Measurements from ENCODE around the gene MRPL21. TPM values are rescaled to one million over a fixed set of nuclear protein-coding genes. Genes with fewer than 3 reads are reported as not detected.
A peak's percentile ranks its signal among the peaks of the same experiment; 100 is the strongest.

Gene MRPL21
- polyA plus RNA-seq, 6 donors from 2014 or later: 94.8 to 125 (median 116) TPM

DNA sequence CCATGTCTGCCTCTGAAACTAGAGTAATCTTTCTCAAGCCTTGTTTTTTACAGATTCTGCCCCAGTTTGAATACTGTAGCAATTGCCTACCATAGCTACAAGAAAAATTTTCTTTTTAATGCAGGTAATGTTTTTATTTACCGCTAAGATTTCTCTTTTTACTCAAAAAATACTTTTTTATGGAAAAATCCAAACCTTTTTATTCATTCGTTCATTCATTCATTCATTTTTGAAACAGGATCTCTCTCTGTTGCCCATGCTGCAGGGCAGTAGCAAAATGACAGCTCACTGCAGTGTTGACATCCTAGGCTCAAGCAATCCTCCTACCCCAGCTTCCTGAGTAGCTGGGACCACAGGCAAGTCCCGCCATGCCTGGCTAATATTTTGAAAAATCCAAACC is 59.3 kb downstream of the MRPL21 start:
- Mint-ChIP-seq H3K27ac (peak overlapping the region in 1 of 6 donors; percentile 90), H3K9me3 (no peaks in the 10 kb centered on the region), H3K4me1 (peaks cover 14 to 35% (median 31%) of the 10 kb centered on the region in 3 donors), H3K27me3 (no peaks in the 10 kb centered on the region), H3K4me3 (peak overlapping the region; percentile 86 to 100 (median 99)), H3K36me3 (no peaks in the 10 kb centered on the region)
- DNase-seq (no peak), ATAC-seq (ENCODE audit: low read depth in 2 of 2) (no peak)

DNA sequence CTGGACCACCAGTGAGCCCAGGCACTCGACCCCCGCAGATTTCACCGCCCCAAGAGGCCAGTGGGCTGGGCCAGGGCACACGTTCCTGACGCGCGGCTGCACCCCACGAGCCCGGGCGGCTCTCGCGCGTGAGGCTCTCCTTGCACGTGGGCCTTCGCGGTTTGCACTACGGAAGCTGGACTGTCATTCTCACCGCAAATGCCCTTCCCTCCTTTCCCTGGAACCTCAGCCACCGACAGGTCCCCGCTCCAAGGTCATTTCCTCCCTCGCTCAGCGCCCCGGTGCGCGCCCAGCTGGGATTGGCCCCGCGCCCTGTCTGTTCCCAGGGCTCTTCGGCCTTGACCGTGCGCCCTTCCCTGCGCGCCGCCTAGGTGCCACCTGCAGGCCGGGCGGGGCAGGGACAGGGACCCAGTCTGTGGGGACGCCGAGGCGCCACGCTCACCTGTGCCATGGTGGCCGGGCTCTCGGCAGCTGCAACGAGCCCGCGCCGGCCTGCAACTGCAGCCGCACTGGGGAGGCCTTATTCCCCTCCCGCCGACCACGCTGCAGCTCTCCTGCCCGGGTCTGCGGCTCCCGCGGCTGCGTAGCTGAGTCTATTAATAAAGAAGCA is 59.8 kb downstream of the MRPL21 start:
- H3K27ac Mint-ChIP-seq: peak overlapping the region; percentile 61 to 93 (median 84)
- peak overlapping the region; percentile 86 to 100 (median 99) for H3K4me3 Mint-ChIP-seq
- DNase-seq (peak; percentile 79), ATAC-seq (ENCODE audit: low read depth in 2 of 2) (peak; percentile 64 to 68)
- no peaks in the 10 kb centered on the region for H3K36me3 Mint-ChIP-seq
- H3K27me3 Mint-ChIP-seq: no peaks in the 10 kb centered on the region
- H3K9me3 Mint-ChIP-seq: no peaks in the 10 kb centered on the region
- H3K4me1 Mint-ChIP-seq: peaks cover 14 to 38% (median 33%) of the 10 kb centered on the region in 3 donors

DNA sequence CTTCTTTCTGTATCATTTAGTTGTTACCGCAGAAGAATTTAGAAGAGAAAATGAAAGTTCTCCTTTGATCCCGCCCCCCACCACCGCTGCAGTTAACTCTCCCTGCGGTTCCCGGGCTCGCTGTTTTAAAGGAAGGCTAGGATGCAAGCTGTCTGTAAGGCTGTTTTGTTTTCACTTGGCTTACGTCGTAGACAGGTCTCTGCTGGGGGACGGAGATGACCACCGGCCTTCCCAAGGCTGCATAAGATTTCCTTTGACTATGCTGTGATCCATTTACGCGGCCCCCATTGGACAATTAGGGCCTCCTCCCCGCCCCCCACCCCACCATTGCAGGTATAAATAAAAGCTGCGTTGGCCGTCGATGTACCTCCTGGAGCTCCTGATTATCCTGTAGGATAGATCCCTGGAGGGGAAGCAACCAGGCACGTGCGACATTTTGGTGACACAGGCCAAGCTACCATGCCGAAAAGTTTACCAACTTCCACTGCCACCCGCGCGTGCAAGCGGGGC is 60.5 kb downstream of the MRPL21 start:
- Mint-ChIP-seq H3K9me3 (no peaks in the 10 kb centered on the region), H3K4me3 (peak overlapping the region; percentile 86 to 100 (median 99)), H3K4me1 (peaks cover 14 to 38% (median 38%) of the 10 kb centered on the region in 3 donors), H3K36me3 (no peaks in the 10 kb centered on the region), H3K27me3 (no peaks in the 10 kb centered on the region), H3K27ac (peak overlapping the region; percentile 1 to 93 (median 82))
- DNase-seq: peak; percentile 52
- ATAC-seq (ENCODE audit: low read depth in 2 of 2): no peak

DNA sequence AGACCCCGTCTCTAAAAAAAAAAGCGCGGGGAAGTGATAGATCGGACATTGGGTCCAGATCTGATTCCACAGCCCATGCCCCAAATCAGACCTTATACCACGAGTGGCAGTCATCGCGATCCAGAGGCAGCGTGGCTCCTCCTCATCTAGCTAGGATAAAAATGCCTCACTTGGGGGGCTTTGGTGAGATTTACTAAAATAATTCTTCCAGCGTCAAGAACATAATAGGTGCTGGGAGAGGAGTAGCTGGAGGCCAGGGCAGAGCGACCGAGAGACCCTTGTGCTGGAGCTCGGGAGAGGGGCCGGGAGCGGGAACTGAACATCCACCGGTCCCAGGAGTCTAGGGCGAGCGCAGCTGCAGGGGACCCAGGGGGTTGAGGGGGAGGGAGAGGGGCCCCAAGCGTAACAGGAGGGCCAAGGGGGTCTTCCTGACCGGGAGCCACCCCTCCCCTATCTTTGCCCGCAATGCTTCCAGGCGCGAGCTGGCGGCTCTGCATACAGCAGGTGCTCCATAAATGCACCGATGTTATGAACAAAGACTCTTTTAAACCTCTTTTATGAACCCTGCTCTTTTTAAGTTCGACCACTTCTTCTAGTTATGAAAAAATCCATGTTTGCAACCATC is 61.1 kb downstream of the MRPL21 start:
- peak overlapping the region; percentile 86 to 100 (median 99) for H3K4me3 Mint-ChIP-seq
- ATAC-seq (ENCODE audit: low read depth in 2 of 2) (no peak), DNase-seq (no peak)
- H3K36me3 Mint-ChIP-seq: no peaks in the 10 kb centered on the region
- peaks cover 20 to 44% (median 44%) of the 10 kb centered on the region in 3 donors for H3K4me1 Mint-ChIP-seq
- H3K27ac Mint-ChIP-seq: peak overlapping the region; percentile 41 to 93 (median 82)
- no peaks in the 10 kb centered on the region for H3K27me3 Mint-ChIP-seq
- H3K9me3 Mint-ChIP-seq: no peaks in the 10 kb centered on the region

GRCh38 chr11:68841718-68842426 is 61.8 kb downstream of the MRPL21 start, which contains the start of gene CPT1A:
Gene CPT1A, minus strand, starts transcription at chr11:68841916. Its CDS starts 26,442 bp downstream, at chr11:68815474.
- peak within 1 kb of the TSS; percentile 76 to 93 (median 85) for H3K27ac Mint-ChIP-seq
- peaks cover 24 to 50% (median 49%) of the 10 kb centered on the region in 3 donors for H3K4me1 Mint-ChIP-seq
- no peaks in the 10 kb centered on the region for H3K9me3 Mint-ChIP-seq
- no peaks in the 10 kb centered on the region for H3K36me3 Mint-ChIP-seq
- H3K27me3 Mint-ChIP-seq: no peaks in the 10 kb centered on the region
- H3K4me3 Mint-ChIP-seq: peak within 1 kb of the TSS; percentile 86 to 100 (median 99)
- peak; percentile 66 for DNase-seq
- ATAC-seq (ENCODE audit: low read depth in 2 of 2): peak; percentile 30 to 34

Other genes starting within 250 kb of the MRPL21 start
- gene GAL, start 219.3 kb downstream of the MRPL21 start, polyA plus RNA-seq (ENCODE audit: low read depth in 6 of 6): not detected
- gene TESMIN, start 152.3 kb downstream of the MRPL21 start, polyA plus RNA-seq (ENCODE audit: low read depth in 6 of 6): 1 to 10 TPM in 4 of 6 donors, under 1 TPM in 1, not detected in 1; 0.61 to 2.5 (median 1.7) TPM
- 10 to 100 TPM in 1 of 6 donors, 1 to 10 TPM in 4, under 1 TPM in 1; 0.73 to 13.9 (median 3.2) TPM for gene CPT1A, start 61.9 kb downstream of the MRPL21 start, polyA plus RNA-seq (ENCODE audit: low read depth in 6 of 6)
- gene IGHMBP2, start 59 bp upstream of the MRPL21 start, polyA plus RNA-seq (ENCODE audit: low read depth in 6 of 6): 10 to 100 TPM in 1 of 6 donors, 1 to 10 TPM in 5; 3.1 to 12.6 (median 6.8) TPM
- not detected for gene MRGPRD, start 77.2 kb upstream of the MRPL21 start, polyA plus RNA-seq (ENCODE audit: low read depth in 6 of 6)
- not detected for gene MRGPRF, start 109.4 kb upstream of the MRPL21 start, polyA plus RNA-seq (ENCODE audit: low read depth in 6 of 6)
- gene TPCN2, start 145.1 kb upstream of the MRPL21 start, polyA plus RNA-seq (ENCODE audit: low read depth in 6 of 6): 10 to 100 TPM in 1 of 6 donors, 1 to 10 TPM in 5; 4.8 to 12.5 (median 6.9) TPM

Measured in naive B cell (primary cell).